C4-2B (cell line): Measurements from ENCODE around the gene PRRT2.

ENCODE experiments used
- CTCF ChIP-seq: fragments of 450-650 bp; conservative IDR thresholded peaks from 2 replicates; pipeline ENCODE4 v1.5.1; 2017; ENCODE audit warnings: mild to moderate bottlenecking
- ZFX ChIP-seq: fragments of 450-650 bp; IDR thresholded peaks from 2 replicates; pipeline ENCODE4 v1.6.1; 2017

- no peak for TF ChIP-seq CTCF
- no peak for TF ChIP-seq ZFX
Measured at GRCh38 chr16:29794231-29794710, 17.7 kb upstream of the PRRT2 start.
